K562 (cell line): Measurements from ENCODE around the gene KIR3DL2. TPM values are rescaled to one million over a fixed set of nuclear protein-coding genes. Genes with fewer than 3 reads are reported as not detected.

ENCODE experiments used
- ATAC-seq: fragments of 200-7000 bp; cut with Tn5 transposase; 3 replicates; pipeline ENCODE4 v1.9.1; 2020; ENCODE audit warnings: moderate library complexity
- BruUV-seq: library from RNA; stranded (reverse); fragments of 400-500 nt; replicated peaks from 2 replicates; lab custom pipeline; 2021; lab: Mats Ljungman, UMichigan
- CTCF ChIA-PET: fragments of 300-600 bp; formaldehyde crosslinking; extraction: SDS; loops from one replicate; lab custom pipeline; 2021; ENCODE audit warnings: low intra/inter-chr PET ratio; lab: Yijun Ruan, JAX
- POLR2A ChIA-PET: fragments of 300-600, 350-650 bp; sonication (Branson Sonifier 250); formaldehyde crosslinking; extraction: SDS; loops from one replicate; lab custom pipeline; 2021; ENCODE audit warnings: antibody characterized with exemption, inconsistent platforms; lab: Yijun Ruan, JAX
- DNase-seq, 4 experiments: peaks; one replicate each; pipeline versions ENCODE4 v3.0.0 to v3.0.0-alpha.2; 2011 to 2018; ENCODE audit warnings: low spot score in 3 of 4, mixed read lengths in 3 of 4; ENCODE audit errors: extremely low read depth in 1 of 4
- FAIRE-seq: peaks from 2 replicates; lab custom pipeline; 2011; peaks lifted over from hg19 to GRCh38; lab: Jason Lieb, UNC
- H2AFZ ChIP-seq: 2 replicates; pipeline ENCODE4 v1.6.0; 2011; ENCODE audit warnings: low read depth, low read length, control low read depth, inconsistent platforms
- H3K27ac ChIP-seq: fragments of 200-600 bp; 3 replicates; pipeline ENCODE4 v1.8.0; 2011; ENCODE audit warnings: low read depth, mild to moderate bottlenecking, control low read depth, inconsistent platforms, low read length, moderate library complexity, mixed read lengths; ENCODE audit errors: extremely low read depth
- H3K27me3 ChIP-seq, 2 experiments: fragments of 300-600 bp in 1 of 2; 2 replicates in 1 of 2; 3 replicates in 1 of 2; pipeline versions ENCODE4 v1.6.0 to v1.8.0; 2011; ENCODE audit warnings: inconsistent platforms in 2 of 2, low read length in 2 of 2, mild to moderate bottlenecking in 1 of 2, mixed read lengths in 1 of 2, moderate library complexity in 1 of 2; ENCODE audit not compliant: control insufficient read depth in 2 of 2, insufficient read depth in 2 of 2
- H3K36me3 ChIP-seq: fragments of 300-600 bp; 3 replicates; pipeline ENCODE4 v1.8.0; 2011; ENCODE audit warnings: mild to moderate bottlenecking, low read length, inconsistent platforms; ENCODE audit not compliant: control insufficient read depth, insufficient read depth
- H3K4me1 ChIP-seq, 2 experiments: fragments of 200-600 bp in 1 of 2; replicated peaks in 1 of 2; 2 replicates in 1 of 2; 3 replicates in 1 of 2; pipeline versions ENCODE4 v1.5.1 to v1.8.0; 2011; ENCODE audit warnings: inconsistent platforms in 2 of 2, low read length in 2 of 2, mild to moderate bottlenecking in 1 of 2, mixed read lengths in 1 of 2, moderate library complexity in 1 of 2; ENCODE audit not compliant: control insufficient read depth in 2 of 2, insufficient read depth in 2 of 2
- H3K4me2 ChIP-seq: 2 replicates; pipeline ENCODE4 v1.6.1; 2011; ENCODE audit warnings: low read length, control low read depth, inconsistent platforms, mixed read lengths; ENCODE audit not compliant: insufficient read depth
- H3K4me3 ChIP-seq: fragments of 200-600 bp; sonication (generic), shearing (Covaris generic); 2 replicates; pipeline ENCODE4 v1.5.1; 2016; ENCODE audit warnings: control low read depth, inconsistent platforms
- H3K79me2 ChIP-seq: fragments of 200-600 bp; 3 replicates; pipeline ENCODE4 v1.8.0; 2011; ENCODE audit warnings: low read length, inconsistent platforms; ENCODE audit not compliant: control insufficient read depth, insufficient read depth
- H3K9ac ChIP-seq, 2 experiments: 2 replicates each; pipeline versions ENCODE4 v1.6.0 to v1.6.1; 2011; ENCODE audit warnings: low read depth in 2 of 2, low read length in 2 of 2, control low read depth in 1 of 2, inconsistent platforms in 1 of 2, mild to moderate bottlenecking in 1 of 2, mixed read lengths in 1 of 2; ENCODE audit not compliant: insufficient read depth in 1 of 2
- H3K9me1 ChIP-seq: one replicate; pipeline ENCODE4 v1.6.0; 2011; ENCODE audit warnings: inconsistent platforms, mild to moderate bottlenecking, low read length, moderate library complexity; ENCODE audit not compliant: control insufficient read depth, insufficient read depth
- H3K9me3 ChIP-seq: replicated peaks from 2 replicates; pipeline ENCODE4 v1.5.1; 2011; ENCODE audit warnings: low read depth, low read length, inconsistent platforms; ENCODE audit not compliant: control insufficient read depth, insufficient read depth
- H4K20me1 ChIP-seq: replicated peaks from 2 replicates; pipeline ENCODE4 v1.6.1; 2011; ENCODE audit warnings: low read length, inconsistent platforms, mixed read lengths; ENCODE audit not compliant: control insufficient read depth, insufficient read depth
- ARNT ChIP-seq, 2 experiments: fragments of 450-650 bp; IDR thresholded peaks; 2 replicates each; pipeline ENCODE4 v1.6.1; 2016; ENCODE audit warnings: mild to moderate bottlenecking in 1 of 2
- DDX20 ChIP-seq: fragments of 450-650 bp; IDR thresholded peaks from 2 replicates; pipeline ENCODE4 v1.6.1; 2016; ENCODE audit warnings: missing genetic modification characterization, low read depth, mild to moderate bottlenecking, missing compliant biosample characterization, moderate library complexity
- ELF4 ChIP-seq: fragments of 450-650 bp; formaldehyde crosslinking; IDR thresholded peaks from 2 replicates; pipeline ENCODE4 v1.4.0; 2022; ENCODE audit warnings: missing genetic modification characterization
- EP400 ChIP-seq: fragments of 450-650 bp; IDR thresholded peaks from 2 replicates; pipeline ENCODE4 v1.6.1; 2017; ENCODE audit warnings: antibody characterized with exemption, mild to moderate bottlenecking, moderate library complexity
- ETS2 ChIP-seq: IDR thresholded peaks from 2 replicates; pipeline ENCODE4 v1.6.1; 2016; ENCODE audit warnings: borderline replicate concordance, missing genetic modification characterization, mild to moderate bottlenecking, moderate library complexity, missing compliant biosample characterization; ENCODE audit not compliant: poor library complexity, severe bottlenecking
- GABPA ChIP-seq: fragments of 200-800 bp; sonication (Bioruptor generic); conservative IDR thresholded peaks from 2 replicates; pipeline ENCODE4 v1.6.1; 2016; ENCODE audit warnings: low read depth, missing genetic modification characterization, missing compliant biosample characterization
- LEF1 ChIP-seq: fragments of 450-650 bp; IDR thresholded peaks from 2 replicates; pipeline ENCODE4 v1.6.1; 2016; ENCODE audit warnings: mild to moderate bottlenecking
- MBD2 ChIP-seq: sonication (generic); IDR thresholded peaks from 2 replicates; pipeline ENCODE4 v1.6.1; 2016; ENCODE audit warnings: low read depth, borderline replicate concordance
- YY1 ChIP-seq, 3 experiments: IDR thresholded peaks; 2 replicates each; pipeline ENCODE4 v1.6.1; 2011; ENCODE audit warnings: low read length in 2 of 3, mild to moderate bottlenecking in 2 of 3, moderate library complexity in 2 of 3, borderline replicate concordance in 1 of 3, control low read depth in 1 of 3, low read depth in 1 of 3; ENCODE audit not compliant: insufficient read depth in 3 of 3, insufficient replicate concordance in 2 of 3, control insufficient read depth in 1 of 3, insufficient read length in 1 of 3; ENCODE audit errors: extremely low read depth in 1 of 3
- ZBTB26 ChIP-seq: fragments of 450-650 bp; formaldehyde crosslinking; IDR thresholded peaks from 2 replicates; pipeline ENCODE4 v1.4.0; 2022; ENCODE audit warnings: missing genetic modification characterization
- ZKSCAN1 ChIP-seq: fragments of 150-350 bp; IDR thresholded peaks from 2 replicates; pipeline ENCODE4 v1.6.1; 2016; ENCODE audit warnings: low read depth, low read length
- ZNF354B ChIP-seq: fragments of 250-450 bp; sonication (Bioruptor Pico); IDR thresholded peaks from 2 replicates; pipeline ENCODE4 v1.4.0; 2020
- WGBS: fragments of 100-300 bp; shearing (Covaris generic); methylation state at CpG from one replicate; pipeline ENCODE4 v1.1.6; 2016; ENCODE audit warnings: low coverage, mixed read lengths; ENCODE audit not compliant: insufficient coverage; ENCODE audit errors: missing lambda C conversion rate; 5-methylcytosine and 5-hydroxymethylcytosine counted together
- in situ Hi-C: fragments of 300-500 bp; cut with MboI; formaldehyde crosslinking; loops from 4 replicates; pipeline ENCODE4 v1.15.0; 2018; ENCODE audit warnings: inconsistent platforms, mixed read lengths
- intact Hi-C: fragments of 100-400 bp; cut with micrococcal nuclease; formaldehyde crosslinking; loops from 2 replicates; pipeline ENCODE4 v1.14.2; 2022
- polyA plus RNA-seq, 8 experiments: library from polyadenylated mRNA; depleted of rRNA in 4 of 8; stranded (reverse) in 5 of 8; unstranded in 3 of 8; fragments of >200 nt; fragmentation: Nextera tagmentation in 2 of 8; fragmentation: Illumina TruSeq in 1 of 8; extraction: Ambion mirVana in 2 of 8; extraction: Trizol in 1 of 8; gene quantifications; 2 replicates each; pipeline versions ENCODE4 v1.2.1 to v1.2.3, GENCODE V29; 2011 to 2014; ENCODE audit warnings: inconsistent platforms in 1 of 8, missing spikeins in 1 of 8
- total RNA-seq, 7 experiments: library from RNA; depleted of rRNA in 6 of 7; stranded (reverse); fragments of >200 nt in 6 of 7; fragmentation: Illumina TruSeq in 2 of 7; extraction: Trizol in 2 of 7; gene quantifications; 2 replicates each; pipeline versions ENCODE4 v1.2.1 to v1.2.3, GENCODE V29; 2011 to 2021; ENCODE audit warnings: low replicate concordance in 1 of 7
- TF ChIP-seq, protein P1 (sequence below): fragments of 450-650 bp; IDR thresholded peaks from 2 replicates; pipeline ENCODE4 v1.6.1; 2016; ENCODE audit warnings: missing biosample characterization, missing genetic modification characterization
- TF ChIP-seq, protein P2 (sequence below): fragments of 250-450 bp; sonication (Bioruptor Pico); IDR thresholded peaks from 2 replicates; pipeline ENCODE4 v1.5.0; 2021
- TF ChIP-seq, protein P3 (sequence below): fragments of 450-650 bp; IDR thresholded peaks from 2 replicates; pipeline ENCODE4 v1.6.1; 2016; ENCODE audit warnings: antibody characterized with exemption

KIR3DL2 gene
- total and polyA plus RNA-seq, 9 of the 15 experiments (the other 6 are each of a cell fraction or from before 2014, with no cell fraction given): not detected

DNA sequence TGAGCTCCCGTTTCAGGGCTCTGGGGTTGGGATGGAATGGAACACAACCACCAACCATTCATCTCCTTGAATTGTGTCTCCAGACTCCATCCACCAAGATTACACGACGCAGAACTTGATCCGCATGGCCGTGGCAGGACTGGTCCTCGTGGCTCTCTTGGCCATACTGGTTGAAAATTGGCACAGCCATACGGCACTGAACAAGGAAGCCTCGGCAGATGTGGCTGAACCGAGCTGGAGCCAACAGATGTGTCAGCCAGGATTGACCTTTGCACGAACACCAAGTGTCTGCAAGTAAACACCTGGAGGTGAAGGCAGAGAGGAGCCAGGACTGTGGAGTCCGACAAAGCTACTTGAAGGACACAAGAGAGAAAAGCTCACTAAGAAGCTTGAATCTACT lies 39.3 kb downstream of the KIR3DL2 start:
- WGBS: 36% methylated on average over 11 of the region's 11 CpGs
- no TSS peak for BruUV-seq
- Histone ChIP-seq H3K9me1 (no peaks in the 10 kb centered on the region), H3K27me3 (peaks cover 0 to 4% of the 10 kb centered on the region in 2 experiments; a peak in 1 of 5 replicates), H3K9ac (peak overlapping the region in 1 of 2 experiments; percentile 35; a peak in 1 of 4 replicates), H2AFZ (peak overlapping the region; percentile 51; the same call in 1 of the 2 replicates), H3K36me3 (no peaks in the 10 kb centered on the region), H3K4me1 (no peaks in the 10 kb centered on the region; a peak in 1 of 5 replicates), H3K79me2 (no peaks in the 10 kb centered on the region), H4K20me1 (no peaks in the 10 kb centered on the region), H3K4me3 (no peak overlapping the region), H3K4me2 (no peak overlapping the region), H3K27ac (no peak overlapping the region), H3K9me3 (no peaks in the 10 kb centered on the region)
- CTCF ChIA-PET: no interaction called here
- in situ Hi-C loops: no loop called here
- ATAC-seq: no peak
- FAIRE-seq: no peak
- no peak for DNase-seq
- POLR2A ChIA-PET: interaction anchor here (1.4 kb wide), 1 partner anchor 23 kb away, joined by 3 read pairs; no protein-coding TSS in a partner anchor
- intact Hi-C loops: loop anchor here (10.0 kb wide), 2 partner anchors 155 to 215 kb away; no protein-coding TSS in a partner anchor
- TF ChIP-seq YY1 (IDR thresholded peaks at IDR 0.05; ENCODE audit: borderline replicate concordance in 1 of 3, control insufficient read depth in 1 of 3, extremely low read depth in 1 of 3, insufficient read depth in 3 of 3, insufficient read length in 1 of 3, insufficient replicate concordance in 2 of 3, low read depth in 1 of 3, low read length in 2 of 3): no peak
- TF ChIP-seq GABPA (tag): no peak
- TF ChIP-seq, protein P1, sequence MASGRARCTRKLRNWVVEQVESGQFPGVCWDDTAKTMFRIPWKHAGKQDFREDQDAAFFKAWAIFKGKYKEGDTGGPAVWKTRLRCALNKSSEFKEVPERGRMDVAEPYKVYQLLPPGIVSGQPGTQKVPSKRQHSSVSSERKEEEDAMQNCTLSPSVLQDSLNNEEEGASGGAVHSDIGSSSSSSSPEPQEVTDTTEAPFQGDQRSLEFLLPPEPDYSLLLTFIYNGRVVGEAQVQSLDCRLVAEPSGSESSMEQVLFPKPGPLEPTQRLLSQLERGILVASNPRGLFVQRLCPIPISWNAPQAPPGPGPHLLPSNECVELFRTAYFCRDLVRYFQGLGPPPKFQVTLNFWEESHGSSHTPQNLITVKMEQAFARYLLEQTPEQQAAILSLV (tag): no peak
- no peak for TF ChIP-seq ARNT (IDR thresholded peaks at IDR 0.05)
- no peak for TF ChIP-seq ZBTB26 (CRISPR knock-in tag)
- no peak for TF ChIP-seq LEF1
- no peak for TF ChIP-seq ZKSCAN1
- TF ChIP-seq, protein P2, sequence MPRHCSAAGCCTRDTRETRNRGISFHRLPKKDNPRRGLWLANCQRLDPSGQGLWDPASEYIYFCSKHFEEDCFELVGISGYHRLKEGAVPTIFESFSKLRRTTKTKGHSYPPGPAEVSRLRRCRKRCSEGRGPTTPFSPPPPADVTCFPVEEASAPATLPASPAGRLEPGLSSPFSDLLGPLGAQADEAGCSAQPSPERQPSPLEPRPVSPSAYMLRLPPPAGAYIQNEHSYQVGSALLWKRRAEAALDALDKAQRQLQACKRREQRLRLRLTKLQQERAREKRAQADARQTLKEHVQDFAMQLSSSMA: no peak
- TF ChIP-seq MBD2: no peak
- no peak for TF ChIP-seq ELF4 (CRISPR knock-in tag)
- no peak for TF ChIP-seq DDX20 (tag)
- TF ChIP-seq ETS2 (tag): no peak
- TF ChIP-seq ZNF354B (CRISPR knock-in tag): no peak
- TF ChIP-seq, protein P3, sequence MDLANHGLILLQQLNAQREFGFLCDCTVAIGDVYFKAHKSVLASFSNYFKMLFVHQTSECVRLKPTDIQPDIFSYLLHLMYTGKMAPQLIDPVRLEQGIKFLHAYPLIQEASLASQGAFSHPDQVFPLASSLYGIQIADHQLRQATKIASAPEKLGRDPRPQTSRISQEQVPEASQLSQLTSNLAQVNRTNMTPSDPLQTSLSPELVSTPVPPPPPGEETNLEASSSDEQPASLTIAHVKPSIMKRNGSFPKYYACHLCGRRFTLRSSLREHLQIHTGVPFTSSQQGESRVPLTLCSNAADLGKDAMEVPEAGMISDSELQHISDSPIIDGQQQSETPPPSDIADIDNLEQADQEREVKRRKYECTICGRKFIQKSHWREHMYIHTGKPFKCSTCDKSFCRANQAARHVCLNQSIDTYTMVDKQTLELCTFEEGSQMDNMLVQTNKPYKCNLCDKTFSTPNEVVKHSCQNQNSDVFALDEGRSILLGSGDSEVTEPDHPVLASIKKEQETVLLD: no peak
- no peak for TF ChIP-seq EP400
